ENCODE data around the gene SLC22A13. TPM values are rescaled to one million over a fixed set of nuclear protein-coding genes. Genes with fewer than 3 reads are reported as not detected.

The SLC22A13 gene
- total RNA-seq (1 to 10 TPM; 1.5 to 2.6 TPM), polyA plus RNA-seq (ENCODE audit: insufficient read depth, low read depth, low replicate concordance) (1.1 TPM)
- long read RNA-seq, donor 1: 0 reads
- long read RNA-seq, donor 2: 0 reads

GRCh38 chr3:38265604-38266307 lies at the start of gene SLC22A13:
Gene SLC22A13, plus strand, starts transcription at chr3:38265812. Its CDS starts 49 bp downstream, at chr3:38265861.
- no peak within 1 kb of the TSS for H3K27ac ChIP-seq
- intact Hi-C loops (cut with DNase I; ENCODE audit: low total_unique reads): no loop called here
- no peak for DNase-seq
- no peaks in the 10 kb centered on the region for H3K36me3 ChIP-seq (ENCODE audit: low read depth, missing control alignments)
- H3K9me3 ChIP-seq: no peaks in the 10 kb centered on the region
- WGBS, 2 donors: 89 to 93% methylated on average over 9 of the region's 9 CpGs
- no peaks in the 10 kb centered on the region for H3K27me3 ChIP-seq
- no peak within 1 kb of the TSS for H3K4me3 ChIP-seq
- no peak for TF ChIP-seq POLR2A (IDR thresholded peaks at IDR 0.05)
- no peak for TF ChIP-seq CTCF (IDR thresholded peaks at IDR 0.05)
- no peaks in the 10 kb centered on the region for H3K4me1 ChIP-seq

- H3K4me1 ChIP-seq: no peaks in the 10 kb centered on the region
- H3K9me3 ChIP-seq: no peaks in the 10 kb centered on the region
- intact Hi-C loops (cut with DNase I; ENCODE audit: low total_unique reads): no loop called here
- TF ChIP-seq CTCF (IDR thresholded peaks at IDR 0.05) (no peak), POLR2A (IDR thresholded peaks at IDR 0.05) (no peak)
- no peaks in the 10 kb centered on the region for H3K36me3 ChIP-seq (ENCODE audit: low read depth, missing control alignments)
- no peak overlapping the region for H3K27ac ChIP-seq
- 89 to 93% methylated on average over 3 of the region's 3 CpGs for WGBS, 2 donors
- no peak for DNase-seq
- H3K4me3 ChIP-seq: no peak overlapping the region
- H3K27me3 ChIP-seq: no peaks in the 10 kb centered on the region
These were observed 45.9 kb upstream of the SLC22A13 start for GRCh38 chr3:38219609-38220197.

GRCh38 chr3:38221005-38221404 lies 44.6 kb upstream of the SLC22A13 start:
- H3K36me3 ChIP-seq (ENCODE audit: low read depth, missing control alignments): no peaks in the 10 kb centered on the region
- intact Hi-C loops (cut with DNase I; ENCODE audit: low total_unique reads): no loop called here
- DNase-seq: no peak
- no peak overlapping the region for H3K27ac ChIP-seq
- H3K4me1 ChIP-seq: no peaks in the 10 kb centered on the region
- WGBS, 2 donors: 88 to 96% methylated on average over 1 of the region's 1 CpG
- H3K9me3 ChIP-seq: no peaks in the 10 kb centered on the region
- no peak overlapping the region for H3K4me3 ChIP-seq
- no peaks in the 10 kb centered on the region for H3K27me3 ChIP-seq
- no peak for TF ChIP-seq CTCF (IDR thresholded peaks at IDR 0.05)

GRCh38 chr3:38222032-38222634 lies 43.5 kb upstream of the SLC22A13 start:
- H3K27ac ChIP-seq: no peak overlapping the region
- H3K4me3 ChIP-seq: no peak overlapping the region
- no peaks in the 10 kb centered on the region for H3K36me3 ChIP-seq (ENCODE audit: low read depth, missing control alignments)
- 60 to 82% methylated on average over 7 of the region's 7 CpGs for WGBS, 2 donors
- DNase-seq: no peak
- no peaks in the 10 kb centered on the region for H3K4me1 ChIP-seq
- no peaks in the 10 kb centered on the region for H3K9me3 ChIP-seq
- TF ChIP-seq POLR2A (IDR thresholded peaks at IDR 0.05): no peak
- TF ChIP-seq CTCF (IDR thresholded peaks at IDR 0.05): no peak
- intact Hi-C loops (cut with DNase I; ENCODE audit: low total_unique reads): no loop called here
- no peaks in the 10 kb centered on the region for H3K27me3 ChIP-seq

Measured in testis (tissue), 5 donors.